ENCODE results near the gene WNT2B.
A peak's percentile ranks its signal among the peaks of the same experiment; 100 is the strongest.
"Not testable (repeated sequence)": the region's sequence is repeated elsewhere in the genome, so short reads cannot be mapped to it uniquely, and the experiment has no call there.

The WNT2B gene

DNA sequence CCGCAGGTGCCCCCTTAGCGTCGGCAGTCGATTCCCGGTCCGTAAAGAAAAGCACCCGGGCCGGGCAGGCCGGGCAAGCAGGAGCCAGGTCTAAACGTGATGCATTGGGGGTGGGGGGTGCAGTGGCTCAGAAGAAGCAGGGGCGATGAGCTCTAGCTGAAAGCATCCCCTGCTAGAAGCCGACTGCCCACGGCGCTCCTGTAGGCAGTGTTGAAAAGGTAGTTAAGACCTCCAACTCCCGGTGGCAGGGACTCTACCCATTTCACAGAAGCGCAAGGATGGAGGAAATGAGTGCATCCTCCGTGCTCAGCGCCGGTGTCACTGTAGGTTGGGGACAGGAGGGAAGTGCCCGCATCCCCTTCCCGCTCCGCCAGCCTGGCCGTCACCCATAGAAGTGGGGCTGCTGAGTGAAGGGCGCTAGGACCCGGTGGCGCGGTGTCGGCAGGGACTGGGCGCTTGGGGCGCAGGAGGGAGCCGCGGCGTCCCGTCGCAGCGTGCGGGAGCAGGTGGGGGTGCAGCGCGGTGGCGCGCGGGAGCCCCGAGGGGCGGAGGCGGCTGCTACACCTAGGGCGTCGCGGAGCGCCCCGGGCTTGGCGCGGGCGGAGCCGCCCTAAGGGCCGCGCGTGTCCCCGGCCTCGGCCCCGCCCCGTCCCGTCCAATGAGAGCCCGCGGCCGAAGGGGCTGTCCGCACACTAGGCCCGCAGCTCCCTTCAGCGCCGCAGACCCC, at the start of gene WNT2B:
TSS of gene WNT2B (plus strand) at position 688 of the 727 bp plus-strand sequence. CDS start 298 bp downstream, outside the sequence.
- peak; percentile 83 for ATAC-seq
- peaks cover 13% of the 10 kb centered on the region for H3K4me1 Mint-ChIP-seq
- peak; percentile 60 for DNase-seq
- peaks cover 64% of the 10 kb centered on the region for H3K27me3 Mint-ChIP-seq
- peak within 1 kb of the TSS; percentile 79 to 82 for H3K4me3 Mint-ChIP-seq
- H3K9me3 Mint-ChIP-seq, result no peaks in the 10 kb centered on the region
- peak within 1 kb of the TSS in 1 of 2 donors; percentile 46 for H3K27ac Mint-ChIP-seq

DNA sequence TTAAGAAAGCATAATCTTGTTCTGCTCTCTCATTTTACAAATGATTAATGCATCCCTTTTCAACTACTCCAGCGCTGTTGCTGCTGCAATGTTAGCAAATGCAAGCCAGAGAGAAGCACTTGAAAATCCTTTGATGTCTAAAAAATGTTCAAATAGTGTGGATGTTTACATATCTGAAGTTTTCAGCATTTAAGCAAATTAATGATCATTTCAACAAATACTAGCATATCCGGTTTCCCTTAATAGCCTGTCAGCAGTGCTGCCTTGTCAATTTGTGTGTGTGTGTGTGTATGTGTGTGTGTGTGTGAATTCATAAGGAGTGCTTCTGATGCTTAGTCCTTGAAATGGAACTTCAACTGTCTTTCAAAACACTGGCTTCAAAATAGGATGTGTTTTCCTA, 48.1 kb upstream of the WNT2B start:
- Mint-ChIP-seq H3K27ac (no peak overlapping the region), H3K27me3 (peaks cover 25% of the 10 kb centered on the region), H3K4me3 (no peak overlapping the region), H3K4me1 (peaks cover 2% of the 10 kb centered on the region), H3K9me3 (no peaks in the 10 kb centered on the region)
- no peak for ATAC-seq
- no peak for DNase-seq

DNA sequence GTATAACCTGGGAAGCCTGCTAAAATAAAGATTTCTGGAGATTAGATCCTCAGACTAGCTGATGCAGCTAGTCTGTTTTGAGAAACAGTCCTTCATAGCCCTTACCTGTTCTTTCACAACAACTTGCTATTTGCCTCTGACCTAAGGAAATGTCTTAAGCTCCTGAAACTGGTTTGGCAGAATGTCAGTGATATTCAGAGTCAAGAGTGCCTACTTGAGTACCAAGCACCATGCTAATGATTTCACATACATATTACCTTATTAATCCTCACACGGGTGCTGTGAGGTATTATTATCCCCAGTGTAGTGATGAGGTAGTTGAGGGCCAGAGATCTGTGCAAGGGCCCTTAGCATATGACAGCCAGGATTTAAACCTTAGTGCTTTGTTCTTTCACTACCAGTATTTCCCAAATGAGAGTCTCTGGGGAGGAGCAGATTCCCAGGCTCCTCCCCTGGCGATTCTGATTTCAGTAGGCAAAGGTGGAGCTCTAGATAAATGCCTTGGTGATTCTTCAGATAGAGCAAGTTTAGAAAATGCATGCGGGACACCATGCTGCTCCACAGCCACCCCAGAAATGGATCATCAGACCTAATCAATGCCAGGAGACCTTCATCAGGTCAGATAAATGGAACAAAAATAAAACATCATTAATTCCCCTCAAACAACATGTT, 47.4 kb upstream of the WNT2B start:
- ATAC-seq, result no peak
- Mint-ChIP-seq H3K27ac (peak overlapping the region in 1 of 2 donors; percentile 9), H3K9me3 (no peaks in the 10 kb centered on the region), H3K4me1 (peaks cover 9% of the 10 kb centered on the region), H3K4me3 (no peak overlapping the region), H3K27me3 (peaks cover 22% of the 10 kb centered on the region)
- no peak for DNase-seq

DNA sequence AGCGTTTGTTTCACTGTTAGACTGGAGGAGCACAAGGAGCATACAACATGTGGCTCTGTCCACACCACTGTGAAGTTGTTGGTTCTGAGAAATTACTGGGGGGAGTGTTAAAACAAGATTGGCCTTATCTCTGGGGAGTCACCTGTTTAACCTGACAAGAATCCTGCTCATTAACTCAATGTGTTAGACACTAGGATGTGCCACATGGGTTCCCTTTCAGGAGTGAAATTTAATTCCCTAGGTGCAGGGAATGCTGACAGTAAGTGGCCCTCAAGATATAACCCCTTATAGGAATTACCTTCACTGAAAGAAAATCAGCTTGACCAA, 45.8 kb upstream of the WNT2B start:
- Mint-ChIP-seq H3K9me3 (no peaks in the 10 kb centered on the region), H3K4me1 (peaks cover 10% of the 10 kb centered on the region), H3K27ac (no peak overlapping the region), H3K27me3 (peaks cover 22% of the 10 kb centered on the region), H3K4me3 (no peak overlapping the region)
- ATAC-seq (no peak), DNase-seq (no peak)

DNA sequence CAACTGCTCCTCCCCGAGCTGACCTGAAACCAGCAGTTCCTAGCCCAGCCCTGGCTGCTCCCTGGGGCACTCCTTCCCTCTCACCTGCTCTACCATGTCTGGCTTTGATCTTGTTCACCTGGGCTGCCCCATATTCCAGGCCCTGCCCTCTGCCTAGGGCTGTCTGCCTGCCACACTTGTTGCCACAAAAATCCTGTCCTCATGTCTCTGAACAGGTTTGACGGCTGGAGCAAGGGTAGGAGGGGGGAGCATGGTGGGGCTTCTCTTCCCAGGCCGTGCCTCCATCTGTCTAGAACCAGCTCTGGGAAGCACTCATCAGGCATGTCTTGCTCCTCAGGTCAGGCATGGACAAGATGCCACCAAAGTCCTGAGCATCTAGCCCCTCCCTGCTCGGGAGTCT, 44.3 kb upstream of the WNT2B start:
- Mint-ChIP-seq H3K27me3 (peaks cover 28% of the 10 kb centered on the region), H3K4me3 (no peak overlapping the region), H3K4me1 (peaks cover 10% of the 10 kb centered on the region), H3K27ac (no peak overlapping the region), H3K9me3 (no peaks in the 10 kb centered on the region)
- ATAC-seq (no peak), DNase-seq (no peak)

DNA sequence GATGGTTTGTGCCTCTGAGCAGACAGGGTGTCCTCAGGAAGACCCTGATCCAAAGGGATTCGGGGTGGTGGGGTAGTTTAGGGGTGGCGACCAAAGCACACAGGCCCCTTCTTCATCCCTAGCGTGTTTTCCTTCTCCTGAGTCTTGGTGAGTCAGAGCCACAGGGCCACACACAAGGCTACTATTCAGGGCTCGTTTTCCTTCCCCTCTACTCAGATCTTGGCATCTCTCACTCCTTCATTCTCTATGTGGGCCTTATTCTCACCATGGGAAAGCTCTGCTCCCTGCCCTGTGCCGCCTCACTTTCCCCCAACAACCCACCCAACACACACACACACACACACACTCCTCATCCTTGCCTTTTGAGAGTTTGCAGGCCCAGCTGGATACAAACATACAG, 43.6 kb upstream of the WNT2B start:
- Mint-ChIP-seq H3K4me1 (peaks cover 10% of the 10 kb centered on the region), H3K27ac (peak overlapping the region in 1 of 2 donors; percentile 2), H3K9me3 (no peaks in the 10 kb centered on the region), H3K27me3 (peaks cover 28% of the 10 kb centered on the region), H3K4me3 (no peak overlapping the region)
- DNase-seq (no peak), ATAC-seq (no peak)

DNA sequence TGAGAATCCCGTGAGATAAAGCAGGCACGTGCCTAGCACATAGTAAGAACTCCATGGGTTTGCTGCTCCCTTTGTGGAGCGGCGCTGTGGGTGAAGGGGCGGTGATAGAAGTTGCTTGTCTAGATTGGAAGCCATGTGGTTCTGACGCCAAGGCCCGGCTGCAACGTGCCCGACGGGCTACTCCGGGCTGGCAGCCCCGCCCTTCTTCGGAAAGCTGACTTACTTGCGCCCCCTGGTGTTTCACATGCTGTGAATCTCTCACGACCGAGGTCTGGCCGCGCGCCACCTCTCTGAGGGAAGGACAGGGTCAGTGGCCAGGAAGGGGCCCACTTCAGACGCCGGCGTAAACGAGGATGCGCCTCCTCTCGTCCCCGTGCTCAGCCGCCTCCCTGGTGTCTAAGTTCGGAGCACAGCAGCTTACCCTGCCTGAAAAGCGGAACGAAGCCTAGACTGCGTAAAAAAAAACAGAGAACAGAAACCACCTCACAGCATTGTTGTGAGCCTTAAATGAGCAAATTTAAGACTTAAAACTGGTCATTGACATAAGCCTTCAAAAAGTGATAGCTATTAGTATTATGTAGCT, 42.6 kb upstream of the WNT2B start:
- Mint-ChIP-seq H3K27ac (peak overlapping the region in 1 of 2 donors; percentile 87), H3K4me1 (peaks cover 10% of the 10 kb centered on the region)
- ATAC-seq, result peak; percentile 95

DNA sequence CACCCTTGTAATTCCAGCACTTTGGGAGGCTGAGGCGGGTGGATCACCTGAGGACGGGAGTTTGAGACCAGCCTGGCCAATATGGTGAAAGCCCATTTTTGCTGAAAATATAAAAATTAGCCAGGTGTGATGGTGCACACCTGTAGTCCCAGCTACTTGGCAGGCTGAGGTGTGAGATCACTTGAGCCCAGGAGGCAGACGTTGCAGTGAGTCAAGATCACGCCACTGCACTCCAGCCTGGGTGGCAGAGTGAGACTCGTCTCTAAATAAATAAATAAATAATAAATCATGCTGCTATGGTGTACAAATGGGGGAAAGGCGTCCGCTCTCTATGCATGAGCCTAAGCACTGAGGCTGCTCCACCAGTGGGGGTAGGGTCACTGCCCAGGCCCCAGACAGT, 38.4 kb upstream of the WNT2B start:
- H3K4me3 Mint-ChIP-seq, H3K27ac Mint-ChIP-seq, ATAC-seq, DNase-seq, H3K9me3 Mint-ChIP-seq: not testable (repeated sequence)
- Mint-ChIP-seq H3K4me1 (peaks cover 10% of the 10 kb centered on the region), H3K27me3 (peaks cover 70% of the 10 kb centered on the region)

More for the DNA sequence above, 42.6 kb upstream of the WNT2B start:
- Mint-ChIP-seq H3K9me3 (no peaks in the 10 kb centered on the region), H3K4me3 (peak overlapping the region; percentile 87 to 91), H3K27me3 (peaks cover 33% of the 10 kb centered on the region)
- DNase-seq, result peak; percentile 84 to 88

DNA sequence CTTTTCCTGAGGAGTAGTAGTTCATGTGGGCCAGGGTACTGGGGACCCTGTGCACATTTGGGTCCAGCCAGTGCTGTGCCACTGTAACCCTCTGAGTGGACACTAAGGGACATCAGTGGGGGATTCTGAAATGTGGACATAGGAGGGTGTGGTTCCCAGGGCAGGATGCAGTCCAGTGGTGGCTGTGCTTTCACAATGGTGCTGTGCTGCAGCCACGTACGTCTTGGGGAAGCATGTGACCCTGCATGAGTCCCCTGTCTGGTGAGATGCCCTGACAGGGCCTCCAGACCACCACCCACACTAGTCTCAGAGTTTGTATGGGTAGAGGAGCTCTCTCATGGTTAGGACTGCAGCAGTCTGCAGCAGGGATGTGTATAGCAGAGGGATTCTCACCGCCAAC, 37.8 kb upstream of the WNT2B start:
- DNase-seq (no peak), ATAC-seq (no peak)
- no peak overlapping the region for H3K27ac Mint-ChIP-seq
- H3K4me3 Mint-ChIP-seq, result no peak overlapping the region
- H3K4me1 Mint-ChIP-seq, result peaks cover 5% of the 10 kb centered on the region
- peaks cover 70% of the 10 kb centered on the region for H3K27me3 Mint-ChIP-seq
- peaks cover under 1% of the 10 kb centered on the region in 2 donors for H3K9me3 Mint-ChIP-seq

DNA sequence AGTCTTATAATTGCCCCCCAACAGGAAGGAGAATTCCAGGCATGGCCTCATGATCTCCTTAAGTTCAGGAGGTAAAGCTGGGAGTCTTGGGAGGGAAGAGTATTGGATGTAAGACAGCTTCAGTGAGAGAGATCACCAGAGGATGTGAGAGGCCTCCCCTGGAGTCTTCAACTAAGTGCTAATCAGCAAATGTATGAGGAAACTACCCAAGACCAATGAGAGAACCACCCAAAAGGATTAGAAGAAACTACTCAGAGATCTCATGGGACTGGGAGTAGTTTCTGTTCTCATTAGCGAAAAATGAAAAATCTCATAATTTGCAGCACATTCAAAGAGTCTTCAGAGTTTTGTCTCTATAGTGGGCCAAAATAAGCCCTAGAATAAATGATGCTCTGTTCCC, 36.6 kb upstream of the WNT2B start:
- H3K4me3 Mint-ChIP-seq, result no peak overlapping the region
- DNase-seq (no peak), ATAC-seq (no peak)
- H3K4me1 Mint-ChIP-seq, result no peaks in the 10 kb centered on the region
- H3K9me3 Mint-ChIP-seq, result peaks cover 8 to 12% of the 10 kb centered on the region in 2 donors
- peaks cover 59% of the 10 kb centered on the region for H3K27me3 Mint-ChIP-seq
- no peak overlapping the region for H3K27ac Mint-ChIP-seq

DNA sequence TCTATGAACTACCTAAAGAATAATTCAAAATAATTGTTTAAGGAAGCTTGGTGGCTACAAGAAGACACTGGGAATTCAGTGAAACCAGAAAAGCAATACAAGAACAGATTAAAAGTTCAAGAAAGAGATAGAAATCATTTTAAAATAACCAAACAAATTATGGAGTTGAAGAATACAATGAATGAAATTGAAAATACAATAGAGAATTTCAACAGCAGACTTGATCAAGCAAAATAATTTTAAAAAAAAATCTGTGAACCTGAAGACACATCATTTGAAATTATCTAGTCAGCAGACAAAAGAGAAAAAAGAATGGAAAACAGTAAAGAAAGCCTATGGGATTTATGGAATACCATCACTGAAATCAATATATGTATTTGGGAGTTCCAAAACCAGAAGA, 31.2 kb upstream of the WNT2B start:
- DNase-seq (no peak), ATAC-seq (no peak)
- H3K27ac Mint-ChIP-seq, result no peak overlapping the region
- no peak overlapping the region for H3K4me3 Mint-ChIP-seq
- peaks cover 32% of the 10 kb centered on the region for H3K27me3 Mint-ChIP-seq
- peaks cover 8 to 26% of the 10 kb centered on the region in 2 donors for H3K9me3 Mint-ChIP-seq
- no peaks in the 10 kb centered on the region for H3K4me1 Mint-ChIP-seq

DNA sequence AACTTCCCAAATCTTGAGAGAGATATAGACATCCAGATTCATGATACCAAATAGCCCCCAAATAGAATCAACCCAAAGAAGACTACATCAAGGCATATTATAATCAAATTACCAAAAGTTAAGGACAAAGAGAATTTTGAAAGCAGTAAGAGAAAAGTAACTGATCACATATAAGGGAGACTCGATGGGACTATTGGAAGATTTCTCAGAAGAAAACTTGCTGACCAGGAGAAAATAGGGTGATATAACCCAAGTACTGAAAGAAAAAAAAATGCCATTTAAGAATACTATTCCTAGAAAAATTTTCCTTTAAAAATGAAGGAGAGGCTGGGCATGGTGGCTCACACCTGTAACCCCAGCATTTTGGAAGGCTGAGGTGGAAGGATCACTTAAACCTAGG, 30.5 kb upstream of the WNT2B start:
- ATAC-seq (no peak), DNase-seq (no peak)
- H3K9me3 Mint-ChIP-seq, result peaks cover 8 to 26% of the 10 kb centered on the region in 2 donors
- peaks cover 24% of the 10 kb centered on the region for H3K27me3 Mint-ChIP-seq
- no peak overlapping the region for H3K4me3 Mint-ChIP-seq
- no peak overlapping the region for H3K27ac Mint-ChIP-seq
- H3K4me1 Mint-ChIP-seq, result no peaks in the 10 kb centered on the region

DNA sequence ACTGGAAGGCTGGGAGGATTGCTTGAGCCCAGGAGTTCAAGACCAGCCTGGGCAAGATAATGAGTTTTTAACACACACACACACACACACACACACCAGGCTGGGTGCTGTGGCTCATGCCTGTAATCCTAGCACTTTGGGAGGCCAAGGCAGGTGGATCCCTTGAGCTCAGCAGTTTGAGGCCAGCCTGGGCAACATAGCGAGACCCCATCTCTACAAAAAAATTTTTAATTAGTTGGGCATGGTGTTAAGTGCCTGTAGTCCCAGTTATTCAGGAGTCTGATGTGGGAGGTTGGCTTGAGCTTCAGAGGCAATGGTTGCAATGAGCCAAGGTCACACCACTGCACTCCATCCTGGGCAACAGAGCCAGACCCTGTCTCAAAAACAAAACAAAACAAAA, 22.7 kb upstream of the WNT2B start:
- not testable (repeated sequence) for H3K4me1 Mint-ChIP-seq, DNase-seq, H3K4me3 Mint-ChIP-seq, H3K9me3 Mint-ChIP-seq, ATAC-seq, H3K27ac Mint-ChIP-seq
- H3K27me3 Mint-ChIP-seq, result peaks cover 16% of the 10 kb centered on the region

DNA sequence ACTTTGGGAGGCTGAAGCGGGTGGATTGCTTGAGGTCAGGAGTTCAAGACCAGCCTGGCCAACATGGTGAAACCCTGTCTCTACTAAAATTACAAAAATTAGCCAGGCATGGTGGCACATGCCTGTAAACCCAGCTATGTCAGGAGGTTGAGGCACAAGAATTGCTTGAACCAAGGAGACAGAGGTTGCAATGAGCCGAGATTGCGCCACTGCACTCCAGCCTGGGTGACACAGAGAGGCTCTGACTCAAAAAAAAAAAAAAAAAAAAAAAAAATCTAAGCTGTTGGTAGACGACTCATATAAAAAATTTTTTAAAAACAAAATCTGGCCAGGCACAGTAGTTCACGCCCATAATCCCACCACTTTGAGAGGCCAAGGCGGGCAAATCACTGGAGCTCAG, 21.1 kb upstream of the WNT2B start:
- H3K4me3 Mint-ChIP-seq, ATAC-seq, H3K9me3 Mint-ChIP-seq, DNase-seq, H3K27ac Mint-ChIP-seq, H3K4me1 Mint-ChIP-seq: not testable (repeated sequence)
- H3K27me3 Mint-ChIP-seq, result peaks cover 12% of the 10 kb centered on the region

DNA sequence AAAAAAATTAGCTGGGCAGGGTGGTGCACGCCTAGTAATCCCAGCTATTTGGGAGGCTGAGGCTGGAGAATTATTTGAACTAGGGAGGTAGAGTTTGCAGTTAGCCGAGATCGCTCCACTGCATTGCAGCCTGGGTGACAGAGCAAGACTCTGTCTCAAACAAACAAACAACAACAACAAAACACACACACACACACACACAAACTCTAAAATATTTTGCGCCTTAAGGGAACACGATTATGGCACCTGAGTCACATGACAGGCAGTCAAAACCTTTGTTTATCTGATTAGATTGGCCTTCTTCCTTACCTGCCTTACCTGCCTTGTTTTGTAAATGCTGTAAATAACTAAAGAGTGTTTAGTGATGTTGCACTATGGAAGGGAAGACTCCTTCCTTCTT, 20.6 kb upstream of the WNT2B start:
- Mint-ChIP-seq H3K4me3 (no peak overlapping the region), H3K9me3 (no peaks in the 10 kb centered on the region)

DNA sequence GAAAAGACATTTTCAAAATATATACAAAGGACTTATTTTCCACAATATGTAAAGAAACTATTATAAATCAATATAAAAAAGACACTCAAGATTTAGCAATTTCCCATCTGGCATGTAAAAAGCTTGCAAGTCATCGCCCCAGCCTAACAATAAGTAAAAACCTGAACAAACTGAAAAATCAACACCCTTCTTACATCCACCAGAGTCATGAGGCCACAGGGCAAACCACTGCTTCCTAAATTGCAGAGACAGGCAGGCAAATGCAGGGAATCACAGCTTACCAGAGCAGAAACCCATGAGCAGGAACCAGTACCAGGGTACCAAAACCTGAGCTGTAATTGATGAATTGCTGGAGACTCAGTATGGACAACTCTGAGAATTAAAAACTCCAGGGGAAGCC, 16.7 kb upstream of the WNT2B start:
- Mint-ChIP-seq H3K4me3 (no peak overlapping the region), H3K27ac (peak overlapping the region in 1 of 2 donors; percentile 5), H3K4me1 (no peaks in the 10 kb centered on the region), H3K27me3 (peaks cover 45% of the 10 kb centered on the region), H3K9me3 (no peaks in the 10 kb centered on the region)
- DNase-seq (no peak), ATAC-seq (no peak)

More for the DNA sequence above, 20.6 kb upstream of the WNT2B start:
- no peak for ATAC-seq
- no peak for DNase-seq
- Mint-ChIP-seq H3K4me1 (no peaks in the 10 kb centered on the region), H3K27me3 (peaks cover 16% of the 10 kb centered on the region), H3K27ac (no peak overlapping the region)
